HG03280 (cell line): ENCODE results near the gene TIMM22.

Experiments
- ATAC-seq: cut with Tn5 transposase; IDR thresholded peaks from one replicate; pipeline ENCODE4 v1.9.1; 2021; ENCODE audit warnings: mild to moderate bottlenecking, moderate library complexity; ENCODE audit not compliant: unreplicated experiment

The TIMM22 gene

DNA sequence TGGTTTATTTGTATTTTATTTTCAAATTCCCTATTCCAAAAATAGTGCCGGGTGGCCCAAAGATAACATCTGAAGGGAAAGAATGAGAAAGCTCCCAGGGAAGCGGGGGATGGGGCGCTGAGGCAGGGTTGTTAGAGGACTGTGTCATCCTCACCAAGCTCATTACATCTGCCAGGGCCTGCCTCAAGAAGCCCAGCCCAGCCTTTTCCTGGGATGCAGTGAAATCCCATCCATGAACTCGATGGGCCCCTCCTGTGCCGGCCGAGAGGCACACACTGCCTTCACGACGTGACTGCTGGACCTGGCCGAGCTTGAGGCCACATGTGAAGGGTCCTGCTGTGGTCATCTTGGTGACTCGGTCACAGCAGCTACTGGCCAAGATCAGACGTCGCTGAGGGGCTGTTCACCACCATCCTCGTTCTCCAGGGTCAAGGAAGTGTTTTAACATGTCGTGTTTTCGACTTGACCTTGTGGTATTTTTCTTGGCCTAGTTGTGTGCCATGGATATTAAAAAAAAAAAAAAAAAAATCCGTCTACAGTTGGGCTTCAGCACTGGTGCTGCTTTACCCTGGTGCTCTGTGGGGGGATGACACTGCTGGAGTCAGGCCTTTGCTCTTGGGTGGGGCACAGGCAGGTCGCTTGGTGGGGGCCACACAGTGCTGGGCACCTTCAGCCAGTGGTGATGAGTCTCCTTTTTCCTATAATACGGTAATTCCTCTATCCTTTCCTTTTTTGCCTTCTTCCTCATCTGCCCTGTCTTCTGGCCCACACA lies 4.9 kb downstream of the TIMM22 start:
- ATAC-seq = no peak

- no peak for ATAC-seq
These were observed 5.5 kb downstream of the TIMM22 start for GRCh38 chr17:1002412-1002753.

DNA sequence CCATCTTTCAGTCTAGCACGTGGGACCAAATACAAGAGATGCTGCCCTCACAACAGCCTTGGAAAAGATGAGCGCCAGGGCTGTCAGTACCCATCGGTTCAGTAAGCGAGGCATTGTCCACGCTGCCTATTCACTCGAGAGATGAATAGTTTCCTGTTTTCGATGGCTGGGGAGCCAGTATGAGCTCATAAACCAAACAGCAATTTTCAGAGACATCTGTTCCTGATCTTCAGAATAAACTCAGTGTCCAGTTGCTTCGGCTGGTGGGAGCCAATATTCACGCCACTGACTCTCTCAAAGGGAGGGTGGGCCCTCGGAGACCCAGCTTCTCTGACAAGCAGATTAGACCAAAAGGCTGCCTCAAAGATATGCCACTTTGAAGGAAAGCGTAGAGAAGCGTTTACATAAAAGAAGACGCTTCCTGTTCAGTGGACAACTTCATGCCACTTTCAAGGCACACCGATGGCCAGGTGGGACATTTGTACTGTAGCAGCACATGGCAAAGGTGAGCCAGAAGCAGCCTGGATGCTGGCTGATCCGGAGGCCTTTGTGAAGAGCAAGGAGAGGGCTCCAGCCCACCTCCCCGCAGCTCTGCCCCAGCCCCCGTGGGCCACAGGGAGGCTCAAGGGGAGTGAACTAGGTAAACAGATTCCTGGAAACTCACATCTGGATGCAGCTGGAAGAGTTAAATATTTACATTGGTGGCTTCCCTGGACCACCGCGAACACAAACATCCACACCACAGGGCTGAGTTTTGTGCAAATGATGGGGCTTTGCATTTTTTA lies 6.0 kb downstream of the TIMM22 start:
- ATAC-seq = no peak

GRCh38 chr17:1003633-1003971 lies 6.7 kb downstream of the TIMM22 start:
- ATAC-seq = no peak

DNA sequence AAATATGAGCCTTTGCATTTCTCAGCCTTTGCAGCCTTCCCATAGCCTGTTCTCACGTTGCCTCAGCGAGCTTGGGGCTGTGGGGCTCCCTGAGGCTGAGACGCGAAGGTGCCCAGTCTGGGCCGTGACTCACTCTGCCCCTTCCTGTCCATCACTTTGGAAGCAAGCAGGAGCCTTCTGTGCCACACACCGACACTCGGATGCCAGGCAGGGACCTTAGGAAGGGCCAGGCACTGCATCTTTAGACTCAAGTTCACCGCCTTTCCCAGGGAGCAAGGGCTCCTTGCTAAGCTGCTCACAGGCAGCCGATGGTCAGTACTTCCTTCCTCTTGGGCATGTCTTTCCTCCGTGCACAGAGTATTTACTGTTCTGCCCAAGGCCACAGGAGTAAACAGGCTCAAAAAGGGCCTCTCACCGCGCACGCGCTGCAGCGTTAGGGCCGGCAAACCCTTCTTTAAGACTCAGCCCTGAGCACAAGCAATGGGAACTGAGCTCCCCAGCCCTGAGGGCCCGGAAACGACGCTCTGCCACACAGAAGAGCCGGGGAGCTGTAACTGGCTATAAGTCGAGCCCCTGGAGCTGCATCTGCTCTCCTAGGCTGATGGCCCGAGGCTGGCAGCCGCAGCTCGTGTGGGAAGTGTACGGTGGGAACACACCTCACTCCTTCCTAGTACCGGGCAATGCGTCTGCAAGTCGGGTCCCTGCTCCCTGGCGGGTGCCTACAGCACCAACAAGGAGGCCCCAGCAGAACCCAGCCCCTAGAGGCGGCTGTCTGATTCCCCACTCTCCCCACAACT lies 7.2 kb downstream of the TIMM22 start:
- no peak for ATAC-seq

DNA sequence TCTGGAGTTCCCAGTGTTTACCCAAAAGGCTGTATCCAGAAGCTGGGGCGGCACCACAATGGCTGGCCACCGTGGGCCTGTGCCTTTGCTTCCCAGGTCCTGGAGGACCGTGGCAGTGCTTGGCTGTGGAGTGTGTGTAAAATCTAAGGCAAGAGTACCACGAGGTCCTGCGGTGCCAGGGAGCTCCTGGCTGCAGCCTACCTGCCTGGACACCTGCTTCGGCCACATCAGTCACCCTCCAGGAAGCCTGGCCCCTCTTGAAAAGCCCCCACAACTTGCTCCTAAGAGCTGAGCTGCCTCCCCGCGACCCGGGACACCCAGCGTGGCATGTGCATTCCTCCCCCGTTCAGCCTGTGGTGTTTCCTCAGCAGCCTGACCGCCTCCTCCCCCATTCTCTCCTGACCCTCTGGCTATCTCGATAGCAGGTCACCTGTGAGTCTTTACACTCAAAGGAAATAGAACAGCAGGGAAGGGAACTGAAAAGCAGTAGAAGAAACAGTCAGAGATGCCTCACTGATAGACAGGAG lies 7.9 kb downstream of the TIMM22 start:
- ATAC-seq = no peak

GRCh38 chr17:1005361-1005946 lies 8.5 kb downstream of the TIMM22 start:
- ATAC-seq = no peak

DNA sequence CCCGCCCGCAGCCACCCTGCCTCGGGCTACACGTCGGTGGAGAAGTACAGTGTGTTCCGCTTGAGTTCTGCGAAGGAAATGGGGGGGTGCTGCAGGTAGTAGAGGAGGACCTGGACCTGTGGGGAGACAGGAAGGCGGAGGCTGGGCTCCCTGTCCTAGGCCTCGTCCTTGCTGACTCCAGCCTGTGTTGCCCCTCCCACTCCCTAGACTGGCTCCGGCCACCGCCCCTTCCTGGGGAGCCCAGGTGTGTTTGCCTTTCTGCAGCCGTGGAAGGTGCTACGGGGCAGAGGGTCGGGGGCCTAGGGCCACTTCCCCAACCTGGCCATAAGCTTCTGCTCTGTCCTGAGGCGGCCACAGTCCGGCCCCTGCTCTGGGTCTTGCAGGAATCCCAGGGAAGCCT lies 9.1 kb downstream of the TIMM22 start:
- ATAC-seq = no peak

- ATAC-seq = no peak
These were observed 10.5 kb downstream of the TIMM22 start for GRCh38 chr17:1007310-1008007.

DNA sequence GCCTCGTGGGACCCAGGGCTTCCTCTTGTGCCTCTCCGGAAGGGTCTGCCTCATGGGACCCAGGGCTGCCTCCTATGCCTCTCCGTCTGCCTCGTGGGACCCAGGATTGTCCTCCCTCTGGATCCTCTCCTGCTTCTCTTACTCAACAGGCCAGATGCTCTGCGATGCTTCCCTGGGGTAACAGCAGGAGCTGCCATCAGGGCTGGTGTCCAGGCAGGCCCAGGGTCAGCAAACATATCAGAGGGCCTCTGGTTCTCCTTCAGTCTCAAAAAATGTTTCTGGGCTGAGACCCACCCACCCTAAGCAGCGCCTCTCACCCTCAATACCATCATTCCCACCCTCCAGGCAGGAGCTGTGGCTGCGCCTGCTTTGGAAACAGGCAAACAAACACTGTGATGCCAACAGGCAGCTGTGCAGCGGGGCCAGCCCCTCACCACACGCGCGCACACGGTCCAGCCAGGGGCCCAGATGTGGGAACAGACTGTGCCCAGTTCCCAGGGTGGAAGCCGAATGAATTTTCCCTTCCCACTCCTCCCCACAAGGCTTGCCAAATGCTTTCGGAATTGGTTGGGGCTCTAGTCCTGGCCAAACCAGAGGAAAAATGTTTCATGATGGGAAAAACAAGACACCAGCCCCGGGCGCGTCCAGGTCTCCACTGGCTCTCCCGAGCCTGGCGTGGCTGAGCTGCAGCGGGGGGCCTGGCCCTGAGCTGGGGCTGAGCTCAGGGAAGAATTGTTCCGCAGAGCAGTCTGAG lies 11.3 kb downstream of the TIMM22 start:
- no peak for ATAC-seq

GRCh38 chr17:1009229-1010085 lies 12.5 kb downstream of the TIMM22 start:
- ATAC-seq = no peak

GRCh38 chr17:1010086-1010450 lies 13.1 kb downstream of the TIMM22 start:
- ATAC-seq = no peak

DNA sequence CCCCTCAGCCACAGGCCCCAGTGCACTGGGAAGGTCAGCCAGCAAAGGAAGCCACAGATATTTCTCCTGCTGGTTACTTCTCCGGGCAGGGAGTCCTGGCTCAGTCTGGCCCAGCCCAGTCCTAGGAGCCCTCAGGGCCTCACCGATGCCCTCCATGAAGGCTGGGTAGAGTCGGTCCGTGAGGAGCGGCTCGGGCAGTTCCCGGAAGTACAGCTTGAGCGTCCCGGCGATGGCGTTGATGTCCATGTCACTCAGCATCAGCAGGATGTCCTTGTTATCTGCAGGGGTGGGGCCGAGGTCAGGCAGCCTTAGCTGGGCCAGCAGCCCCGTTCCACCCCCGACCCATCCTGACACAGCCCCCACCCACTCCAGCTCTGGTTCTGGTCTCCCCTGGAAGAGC lies 13.7 kb downstream of the TIMM22 start:
- ATAC-seq = no peak

- ATAC-seq = no peak
These were observed 14.2 kb downstream of the TIMM22 start for GRCh38 chr17:1011138-1011537.

DNA sequence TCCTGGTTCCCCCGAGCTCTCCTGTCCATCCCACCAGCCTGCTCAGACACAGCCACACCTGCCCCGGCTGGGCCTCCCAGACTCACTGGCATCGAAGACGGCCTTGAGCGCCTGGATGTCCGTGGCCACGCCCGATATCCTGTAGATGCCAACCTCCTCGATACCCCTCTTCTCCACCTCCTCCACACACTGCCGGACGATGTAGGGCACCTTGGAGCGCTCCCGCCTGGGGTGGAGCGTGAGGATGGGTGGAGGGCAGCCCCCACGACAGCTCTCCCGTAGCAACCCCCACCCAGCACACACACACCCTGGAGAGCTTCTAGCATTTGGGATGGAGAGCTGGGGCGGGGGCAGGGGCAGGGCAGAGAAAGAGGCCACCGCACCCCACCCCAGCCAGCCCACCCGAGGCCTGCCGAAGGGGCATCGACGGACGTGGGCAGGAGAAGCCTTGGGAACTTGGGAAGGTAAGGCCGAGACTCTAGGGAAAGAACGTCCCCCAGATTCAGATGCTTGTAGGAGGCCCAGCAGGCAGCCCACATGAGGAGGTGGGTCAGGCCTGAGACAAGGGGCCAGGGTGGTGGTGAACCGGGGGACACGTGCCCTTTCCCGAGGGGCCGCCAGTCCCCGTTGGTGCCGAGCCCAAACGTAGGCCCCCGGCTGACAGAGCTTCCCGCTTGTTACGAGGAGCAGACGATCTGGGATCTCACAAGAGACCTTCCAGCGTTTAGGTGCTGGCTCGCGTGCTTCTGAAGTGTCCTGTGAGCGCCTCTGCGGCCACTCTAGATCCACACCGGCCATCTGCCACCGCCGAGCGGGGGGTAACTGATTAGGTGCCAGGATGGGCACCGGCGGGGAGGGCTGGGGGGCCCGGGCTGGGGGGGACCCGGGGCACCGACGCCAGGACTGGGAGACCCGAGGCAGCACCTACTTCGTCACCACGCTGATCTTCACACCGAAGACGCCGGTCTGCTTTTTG lies 15.1 kb downstream of the TIMM22 start:
- ATAC-seq = no peak

- ATAC-seq = no peak
These were observed 16.1 kb downstream of the TIMM22 start for GRCh38 chr17:1012823-1013728.

DNA sequence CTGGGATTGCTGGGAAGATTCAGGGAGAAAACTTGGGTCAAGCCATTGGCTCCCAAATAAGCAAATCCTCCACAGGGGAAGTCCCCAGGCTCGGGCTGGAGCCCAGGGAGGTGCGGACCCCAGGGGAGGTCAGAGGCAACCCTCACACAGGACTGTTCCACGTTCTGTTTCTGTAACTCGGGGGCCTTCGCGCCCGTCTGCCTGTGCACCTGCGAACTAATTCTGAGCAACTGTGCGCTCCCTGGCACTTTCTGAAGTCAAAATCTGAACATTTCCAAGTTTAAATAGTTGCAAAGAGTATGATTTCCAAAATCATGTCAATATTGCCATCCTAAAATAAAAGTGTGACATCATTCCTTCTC lies 16.8 kb downstream of the TIMM22 start:
- no peak for ATAC-seq
